ENCODE results near the gene EXOC3L2. TPM values are rescaled to one million over a fixed set of nuclear protein-coding genes. Genes with fewer than 3 reads are reported as not detected.

The EXOC3L2 gene
- total RNA-seq, 2 experiments from 2014 or later: not detected

- no peak for TF ChIP-seq CTCF (IDR thresholded peaks at IDR 0.05)
- Histone ChIP-seq H3K4me3 (ENCODE audit: low read length) (no peak overlapping the region), H3K36me3 (ENCODE audit: insufficient read depth, low read length) (no peaks in the 10 kb centered on the region), H3K9me3 (ENCODE audit: control insufficient read depth in 1 of 2, insufficient read depth in 1 of 2, low read length in 2 of 2) (no peaks in the 10 kb centered on the region), H3K27ac (ENCODE audit: low read depth in 1 of 2, low read length in 2 of 2) (no peak overlapping the region), H3K4me1 (ENCODE audit: insufficient read depth, low read length) (no peaks in the 10 kb centered on the region), H3K27me3 (ENCODE audit: control insufficient read depth in 1 of 2, insufficient read depth in 2 of 2, low read length in 2 of 2) (no peaks in the 10 kb centered on the region)
- Mint-ChIP-seq H3K4me3 (no peak overlapping the region), H3K9me3 (no peaks in the 10 kb centered on the region), H3K36me3 (ENCODE audit: low read depth) (no peaks in the 10 kb centered on the region), H3K27ac (no peak overlapping the region), H3K4me1 (ENCODE audit: low read depth) (no peaks in the 10 kb centered on the region), H3K27me3 (no peaks in the 10 kb centered on the region)
- no peak for DNase-seq
- POLR2A ChIA-PET: no interaction called here
- ATAC-seq (ENCODE audit: poor library complexity): no peak
- intact Hi-C loops (cut with DNase I, micrococcal nuclease): no loop called here
- CTCF ChIA-PET: no interaction called here
Observed at GRCh38 chr19:45195764-45196163, 49.4 kb downstream of the EXOC3L2 start.

- ATAC-seq (ENCODE audit: poor library complexity) (no peak), DNase-seq (no peak)
- Mint-ChIP-seq H3K4me3 (no peak overlapping the region), H3K9me3 (no peaks in the 10 kb centered on the region), H3K36me3 (ENCODE audit: low read depth) (no peaks in the 10 kb centered on the region), H3K27ac (no peak overlapping the region), H3K4me1 (ENCODE audit: low read depth) (no peaks in the 10 kb centered on the region), H3K27me3 (no peaks in the 10 kb centered on the region)
- H3K9me3 ChIP-seq (ENCODE audit: control insufficient read depth in 1 of 2, insufficient read depth in 1 of 2, low read length in 2 of 2): peaks cover 0 to 4% of the 10 kb centered on the region in 2 experiments
- intact Hi-C loops (cut with DNase I, micrococcal nuclease): no loop called here
- H3K36me3 ChIP-seq (ENCODE audit: insufficient read depth, low read length): no peaks in the 10 kb centered on the region
- H3K27me3 ChIP-seq (ENCODE audit: control insufficient read depth in 1 of 2, insufficient read depth in 2 of 2, low read length in 2 of 2): no peaks in the 10 kb centered on the region
- peaks cover 5% of the 10 kb centered on the region for H3K4me1 ChIP-seq (ENCODE audit: insufficient read depth, low read length)
- ChIA-PET CTCF (no interaction called here), POLR2A (no interaction called here)
- H3K4me3 ChIP-seq (ENCODE audit: low read length): no peak overlapping the region
- H3K27ac ChIP-seq (ENCODE audit: low read depth in 1 of 2, low read length in 2 of 2): no peak overlapping the region
- no peak for TF ChIP-seq CTCF (IDR thresholded peaks at IDR 0.05)
Observed at GRCh38 chr19:45191375-45191774, 53.8 kb downstream of the EXOC3L2 start.

GRCh38 chr19:45189971-45190370 lies 55.2 kb downstream of the EXOC3L2 start:
- H3K4me1 ChIP-seq (ENCODE audit: insufficient read depth, low read length): peaks cover 6% of the 10 kb centered on the region
- Mint-ChIP-seq H3K9me3 (no peaks in the 10 kb centered on the region), H3K4me1 (ENCODE audit: low read depth) (peaks cover 7% of the 10 kb centered on the region), H3K36me3 (ENCODE audit: low read depth) (no peaks in the 10 kb centered on the region), H3K4me3 (no peak overlapping the region), H3K27ac (no peak overlapping the region), H3K27me3 (no peaks in the 10 kb centered on the region)
- intact Hi-C loops (cut with DNase I, micrococcal nuclease): loop anchor here (5.0 to 10.0 kb wide), 4 partner anchors 63 to 715 kb away; partner anchors contain the start of gene MYPOP (in 1 of the 2)
- no peaks in the 10 kb centered on the region for H3K36me3 ChIP-seq (ENCODE audit: insufficient read depth, low read length)
- ATAC-seq (ENCODE audit: poor library complexity) (no peak), DNase-seq (no peak)
- H3K27me3 ChIP-seq (ENCODE audit: control insufficient read depth in 1 of 2, insufficient read depth in 2 of 2, low read length in 2 of 2): no peaks in the 10 kb centered on the region
- ChIA-PET POLR2A (no interaction called here), CTCF (no interaction called here)
- peaks cover 0 to 4% of the 10 kb centered on the region in 2 experiments for H3K9me3 ChIP-seq (ENCODE audit: control insufficient read depth in 1 of 2, insufficient read depth in 1 of 2, low read length in 2 of 2)
- no peak overlapping the region for H3K4me3 ChIP-seq (ENCODE audit: low read length)
- TF ChIP-seq CTCF (IDR thresholded peaks at IDR 0.05): no peak
- no peak overlapping the region for H3K27ac ChIP-seq (ENCODE audit: low read depth in 1 of 2, low read length in 2 of 2)

All from CD4-positive, alpha-beta T cell (primary cell).